GM19351 (cell line): ENCODE data around the gene KIF16B.
"Not testable (repeated sequence)": the region's sequence is repeated elsewhere in the genome, so short reads cannot be mapped to it uniquely, and the experiment has no call there.

Experiments
- ATAC-seq: cut with Tn5 transposase; IDR thresholded peaks from one replicate; pipeline ENCODE4 v1.9.1; 2021; ENCODE audit warnings: mild to moderate bottlenecking, moderate library complexity; ENCODE audit not compliant: unreplicated experiment

The KIF16B gene

GRCh38 chr20:16439540-16439939, 133.7 kb downstream of the KIF16B start:
- not testable (repeated sequence) for ATAC-seq

- ATAC-seq, result no peak
Observed at GRCh38 chr20:16438100-16438499, 135.1 kb downstream of the KIF16B start.

GRCh38 chr20:16437387-16437996, 135.8 kb downstream of the KIF16B start:
- no peak for ATAC-seq

GRCh38 chr20:16434062-16434664, 139.1 kb downstream of the KIF16B start:
- peak; percentile 97 for ATAC-seq

GRCh38 chr20:16433293-16433580, 140.0 kb downstream of the KIF16B start:
- no peak for ATAC-seq

GRCh38 chr20:16432466-16433292, 140.6 kb downstream of the KIF16B start:
- ATAC-seq, result no peak

- ATAC-seq, result no peak
Observed at GRCh38 chr20:16428112-16428511, 145.1 kb downstream of the KIF16B start.

GRCh38 chr20:16427571-16427970, 145.7 kb downstream of the KIF16B start:
- ATAC-seq, result no peak

- no peak for ATAC-seq
Observed at GRCh38 chr20:16424780-16425179, 148.5 kb downstream of the KIF16B start.

- ATAC-seq, result no peak
Observed at GRCh38 chr20:16423311-16424212, 149.7 kb downstream of the KIF16B start.

GRCh38 chr20:16419138-16419715, 154.0 kb downstream of the KIF16B start:
- ATAC-seq, result no peak

- ATAC-seq, result no peak
Observed at GRCh38 chr20:16418616-16419015, 154.6 kb downstream of the KIF16B start.

GRCh38 chr20:16417001-16417400, 156.2 kb downstream of the KIF16B start:
- no peak for ATAC-seq

GRCh38 chr20:16415071-16416053, 157.9 kb downstream of the KIF16B start:
- no peak for ATAC-seq

- no peak for ATAC-seq
Observed at GRCh38 chr20:16412906-16413305, 160.3 kb downstream of the KIF16B start.

GRCh38 chr20:16411361-16411760, 161.9 kb downstream of the KIF16B start:
- no peak for ATAC-seq

- ATAC-seq, result no peak
Observed at GRCh38 chr20:16410626-16411025, 162.6 kb downstream of the KIF16B start.

- no peak for ATAC-seq
Observed at GRCh38 chr20:16408981-16409380, 164.3 kb downstream of the KIF16B start.

GRCh38 chr20:16407251-16408067, 165.8 kb downstream of the KIF16B start:
- ATAC-seq, result no peak
